HL-60/S4 treated with phorbol 12-myristate 13-acetate at 8.2 ng/mL for 4 days and 3 days (cell line): ENCODE measurements around the gene TSKU.
"Not testable (repeated sequence)": the region's sequence is repeated elsewhere in the genome, so short reads cannot be mapped to it uniquely, and the experiment has no call there.

Source experiments
- in situ Hi-C: fragments of 300-500 bp; cut with MboI; formaldehyde crosslinking; loops from 2 replicates; pipeline ENCODE4 v1.15.0; 2022; ENCODE audit warnings: low sequenced_read_pairs

Gene TSKU

GRCh38 chr11:76787271-76787670 lies 4.1 kb downstream of the TSKU start:
- in situ Hi-C loops = no loop called here

GRCh38 chr11:76787911-76788596 lies 4.9 kb downstream of the TSKU start:
- in situ Hi-C loops = no loop called here

- in situ Hi-C loops = no loop called here
Measured at GRCh38 chr11:76788661-76789442, 5.7 kb downstream of the TSKU start.

GRCh38 chr11:76789443-76789719 lies 6.2 kb downstream of the TSKU start:
- in situ Hi-C loops = no loop called here

- in situ Hi-C loops = no loop called here
Measured at GRCh38 chr11:76790251-76790650, 7.1 kb downstream of the TSKU start.

- in situ Hi-C loops = not testable (repeated sequence)
Measured at GRCh38 chr11:76791002-76791770, 8.0 kb downstream of the TSKU start.

GRCh38 chr11:76791861-76792260 lies 8.7 kb downstream of the TSKU start:
- in situ Hi-C loops = no loop called here

GRCh38 chr11:76792505-76793264 lies 9.5 kb downstream of the TSKU start:
- in situ Hi-C loops = no loop called here

GRCh38 chr11:76793391-76794291 lies 10.5 kb downstream of the TSKU start:
- in situ Hi-C loops = no loop called here

GRCh38 chr11:76794371-76795289 lies 11.5 kb downstream of the TSKU start:
- in situ Hi-C loops = no loop called here

GRCh38 chr11:76795290-76795935 lies 12.3 kb downstream of the TSKU start:
- in situ Hi-C loops = no loop called here

- in situ Hi-C loops = no loop called here
Measured at GRCh38 chr11:76795936-76796441, 12.8 kb downstream of the TSKU start.

- in situ Hi-C loops = no loop called here
Measured at GRCh38 chr11:76796511-76797198, 13.5 kb downstream of the TSKU start.

- in situ Hi-C loops = no loop called here
Measured at GRCh38 chr11:76797341-76798201, 14.4 kb downstream of the TSKU start.

GRCh38 chr11:76798202-76798581 lies 15.0 kb downstream of the TSKU start:
- in situ Hi-C loops = no loop called here

GRCh38 chr11:76798671-76799065 lies 15.5 kb downstream of the TSKU start:
- in situ Hi-C loops = no loop called here
